ENCODE measurements around the gene SUFU.
A peak's percentile ranks its signal among the peaks of the same experiment; 100 is the strongest.

SUFU gene

DNA sequence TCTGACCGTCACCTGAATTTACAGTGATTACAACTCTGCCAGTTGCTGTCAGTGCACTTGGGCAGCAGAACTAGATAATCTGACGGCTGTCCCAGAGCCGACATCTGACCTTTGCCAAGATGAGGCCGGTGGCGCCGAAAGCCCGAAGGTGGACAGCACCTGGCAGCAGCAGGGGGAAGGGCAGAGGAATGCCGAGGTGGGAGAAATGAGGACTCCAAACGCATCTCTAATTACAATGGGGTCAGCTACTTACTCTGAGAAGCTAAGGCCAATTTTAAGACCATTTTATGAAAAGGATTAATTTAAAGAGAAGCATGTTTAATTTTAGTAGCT, 174.3 kb downstream of the SUFU start:
- no peak for DNase-seq (ENCODE audit: extremely low read depth, insufficient read length)
- no peaks in the 10 kb centered on the region; the same call in 1 of the 2 replicates for H3K36me3 ChIP-seq (ENCODE audit: control insufficient read depth, insufficient read depth, low read length)
- H3K27me3 ChIP-seq (replicated peaks; ENCODE audit: control insufficient read depth, insufficient read depth, low read length): no peaks in the 10 kb centered on the region
- TF ChIP-seq, protein P1, sequence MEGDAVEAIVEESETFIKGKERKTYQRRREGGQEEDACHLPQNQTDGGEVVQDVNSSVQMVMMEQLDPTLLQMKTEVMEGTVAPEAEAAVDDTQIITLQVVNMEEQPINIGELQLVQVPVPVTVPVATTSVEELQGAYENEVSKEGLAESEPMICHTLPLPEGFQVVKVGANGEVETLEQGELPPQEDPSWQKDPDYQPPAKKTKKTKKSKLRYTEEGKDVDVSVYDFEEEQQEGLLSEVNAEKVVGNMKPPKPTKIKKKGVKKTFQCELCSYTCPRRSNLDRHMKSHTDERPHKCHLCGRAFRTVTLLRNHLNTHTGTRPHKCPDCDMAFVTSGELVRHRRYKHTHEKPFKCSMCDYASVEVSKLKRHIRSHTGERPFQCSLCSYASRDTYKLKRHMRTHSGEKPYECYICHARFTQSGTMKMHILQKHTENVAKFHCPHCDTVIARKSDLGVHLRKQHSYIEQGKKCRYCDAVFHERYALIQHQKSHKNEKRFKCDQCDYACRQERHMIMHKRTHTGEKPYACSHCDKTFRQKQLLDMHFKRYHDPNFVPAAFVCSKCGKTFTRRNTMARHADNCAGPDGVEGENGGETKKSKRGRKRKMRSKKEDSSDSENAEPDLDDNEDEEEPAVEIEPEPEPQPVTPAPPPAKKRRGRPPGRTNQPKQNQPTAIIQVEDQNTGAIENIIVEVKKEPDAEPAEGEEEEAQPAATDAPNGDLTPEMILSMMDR (IDR thresholded peaks at IDR 0.05; ENCODE audit: insufficient read depth, low read length, poor library complexity, severe bottlenecking): no peak
- H3K4me3 ChIP-seq (replicated peaks; ENCODE audit: low read depth, low read length): no peak overlapping the region

DNA sequence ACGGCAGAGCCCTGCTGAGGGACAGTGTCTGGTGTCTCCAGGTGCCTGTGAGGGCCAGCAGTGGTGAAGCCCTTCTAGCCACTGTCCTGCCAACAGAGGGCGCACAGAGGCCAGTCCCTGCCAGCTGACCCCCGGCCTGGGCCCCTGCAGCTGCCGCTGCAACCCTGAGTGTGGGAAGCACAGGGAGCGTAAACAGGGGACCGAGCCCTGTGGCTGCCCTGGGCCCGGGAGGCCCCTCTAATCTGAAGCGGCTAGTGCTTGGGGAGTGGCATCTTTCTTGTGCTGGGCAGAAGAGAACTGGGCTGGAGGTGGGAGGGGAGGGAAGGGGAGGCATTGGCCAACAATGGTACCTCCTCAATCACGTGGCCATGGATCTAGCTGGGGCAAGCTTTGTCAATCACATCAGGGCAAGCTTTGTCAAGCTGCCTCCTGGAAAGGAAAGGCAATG, 175.1 kb downstream of the SUFU start:
- DNase-seq (ENCODE audit: extremely low read depth, insufficient read length): peak; percentile 42

DNA sequence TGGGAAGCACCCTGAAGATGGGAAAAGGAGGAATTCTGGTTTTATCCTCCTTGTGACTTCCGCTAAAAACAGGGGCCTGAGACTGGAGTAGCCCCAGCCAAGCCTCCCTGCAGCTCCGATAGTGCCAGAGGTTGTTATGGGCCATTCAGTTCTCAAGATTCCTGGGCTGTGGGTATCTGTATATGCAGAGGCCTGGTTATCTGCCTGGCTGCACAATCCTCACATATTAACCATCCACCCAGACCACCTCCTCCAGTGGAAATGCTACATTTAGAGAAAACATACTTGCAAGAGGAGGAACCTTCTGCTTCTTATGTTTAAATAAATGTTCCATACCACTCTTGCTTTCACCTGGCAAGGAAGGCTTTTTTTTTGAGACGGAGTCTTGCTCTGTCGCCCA, 175.8 kb downstream of the SUFU start:
- TF ChIP-seq, protein P1 (IDR thresholded peaks at IDR 0.05; ENCODE audit: insufficient read depth, low read length, poor library complexity, severe bottlenecking): no peak
- no peaks in the 10 kb centered on the region; the same call in 1 of the 2 replicates for H3K36me3 ChIP-seq (ENCODE audit: control insufficient read depth, insufficient read depth, low read length)
- DNase-seq (ENCODE audit: extremely low read depth, insufficient read length): no peak
- no peaks in the 10 kb centered on the region for H3K27me3 ChIP-seq (replicated peaks; ENCODE audit: control insufficient read depth, insufficient read depth, low read length)
- no peak overlapping the region for H3K4me3 ChIP-seq (replicated peaks; ENCODE audit: low read depth, low read length)

More for the DNA sequence above, 175.1 kb downstream of the SUFU start:
- Histone ChIP-seq H3K27me3 (replicated peaks; ENCODE audit: control insufficient read depth, insufficient read depth, low read length) (no peaks in the 10 kb centered on the region), H3K4me3 (replicated peaks; ENCODE audit: low read depth, low read length) (no peak overlapping the region), H3K36me3 (ENCODE audit: control insufficient read depth, insufficient read depth, low read length) (no peaks in the 10 kb centered on the region; the same call in 1 of the 2 replicates)
- TF ChIP-seq, protein P1 (IDR thresholded peaks at IDR 0.05; ENCODE audit: insufficient read depth, low read length, poor library complexity, severe bottlenecking): peak; percentile 85

DNA sequence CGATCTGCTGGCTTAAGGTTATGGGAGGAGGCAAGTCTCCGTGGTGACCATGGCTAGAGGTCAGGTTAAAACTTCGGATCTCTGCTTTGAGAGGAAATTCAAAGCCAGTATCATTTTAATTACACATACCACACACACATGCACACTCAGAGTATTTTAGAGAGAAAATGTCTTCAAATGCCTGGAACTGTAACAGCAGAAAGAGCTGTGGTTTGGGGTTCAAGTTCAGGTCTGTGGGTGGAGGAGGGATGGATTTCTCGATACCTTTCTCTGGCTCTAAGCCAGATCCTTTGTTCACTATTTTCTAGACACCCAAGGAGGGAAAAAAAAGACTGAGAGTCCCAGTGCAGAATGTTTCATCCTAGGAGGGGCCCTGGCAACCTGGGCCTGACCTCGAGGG, 177.9 kb downstream of the SUFU start:
- TF ChIP-seq, protein P1 (IDR thresholded peaks at IDR 0.05; ENCODE audit: insufficient read depth, low read length, poor library complexity, severe bottlenecking): no peak
- Histone ChIP-seq H3K36me3 (ENCODE audit: control insufficient read depth, insufficient read depth, low read length) (no peaks in the 10 kb centered on the region; the same call in 1 of the 2 replicates), H3K4me3 (replicated peaks; ENCODE audit: low read depth, low read length) (no peak overlapping the region), H3K27me3 (replicated peaks; ENCODE audit: control insufficient read depth, insufficient read depth, low read length) (no peaks in the 10 kb centered on the region)
- DNase-seq (ENCODE audit: extremely low read depth, insufficient read length): no peak

DNA sequence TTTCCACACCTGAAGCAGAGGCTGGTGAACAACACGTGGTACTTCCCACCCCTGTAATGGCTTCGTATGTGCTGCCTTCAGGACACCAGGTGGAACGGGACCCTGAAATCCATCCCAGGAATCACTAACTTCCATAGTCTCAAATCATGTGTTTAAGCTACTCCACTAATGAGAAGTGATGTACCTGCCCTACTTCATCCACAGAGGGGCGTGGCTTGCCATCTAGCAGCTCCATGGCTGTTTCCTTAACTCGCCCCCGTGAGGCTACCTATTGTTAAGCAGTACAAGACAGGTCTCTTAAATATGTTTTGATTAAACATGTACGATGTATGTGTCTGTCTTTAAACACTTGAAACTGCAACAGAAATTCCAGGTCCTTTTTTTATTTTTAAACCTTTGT, 178.6 kb downstream of the SUFU start:
- no peaks in the 10 kb centered on the region; the same call in 1 of the 2 replicates for H3K36me3 ChIP-seq (ENCODE audit: control insufficient read depth, insufficient read depth, low read length)
- TF ChIP-seq, protein P1 (IDR thresholded peaks at IDR 0.05; ENCODE audit: insufficient read depth, low read length, poor library complexity, severe bottlenecking): no peak
- H3K4me3 ChIP-seq (replicated peaks; ENCODE audit: low read depth, low read length): no peak overlapping the region
- no peaks in the 10 kb centered on the region for H3K27me3 ChIP-seq (replicated peaks; ENCODE audit: control insufficient read depth, insufficient read depth, low read length)
- DNase-seq (ENCODE audit: extremely low read depth, insufficient read length): no peak

DNA sequence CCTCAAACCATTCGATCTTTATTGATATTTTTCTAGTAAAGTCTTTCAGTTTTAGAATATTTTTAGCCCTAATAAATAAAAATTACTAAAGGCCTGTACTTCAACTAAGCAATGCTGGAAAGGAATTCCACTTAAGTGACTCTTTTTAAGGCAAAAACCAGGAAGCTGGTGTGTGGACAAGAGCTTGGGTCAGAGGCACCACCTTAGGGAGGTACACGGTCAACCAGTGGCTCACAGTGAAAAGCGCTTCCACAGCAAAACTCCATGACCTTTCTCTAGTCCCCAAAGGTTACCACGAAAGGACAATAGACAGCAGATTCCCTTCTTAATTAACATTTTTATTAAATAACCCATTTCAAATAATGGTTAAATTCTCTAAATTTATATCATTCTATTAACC, 179.2 kb downstream of the SUFU start:
- TF ChIP-seq, protein P1 (IDR thresholded peaks at IDR 0.05; ENCODE audit: insufficient read depth, low read length, poor library complexity, severe bottlenecking): no peak
- Histone ChIP-seq H3K36me3 (ENCODE audit: control insufficient read depth, insufficient read depth, low read length) (no peaks in the 10 kb centered on the region; the same call in 1 of the 2 replicates), H3K27me3 (replicated peaks; ENCODE audit: control insufficient read depth, insufficient read depth, low read length) (no peaks in the 10 kb centered on the region), H3K4me3 (replicated peaks; ENCODE audit: low read depth, low read length) (no peak overlapping the region)
- no peak for DNase-seq (ENCODE audit: extremely low read depth, insufficient read length)
